HTERT RPE-1 (cell line): ENCODE data around the gene PTPRM.

Source experiments
- in situ Hi-C: fragments of 300-500 bp; cut with MboI; formaldehyde crosslinking; loops from 4 replicates; pipeline ENCODE4 v1.14.3; 2020; ENCODE audit warnings: low sequenced_read_pairs

The PTPRM gene

GRCh38 chr18:8400825-8401224, 833.7 kb downstream of the PTPRM start:
- in situ Hi-C loops: no loop called here

GRCh38 chr18:8401606-8402005, 834.5 kb downstream of the PTPRM start:
- in situ Hi-C loops: no loop called here

GRCh38 chr18:8402237-8402636, 835.1 kb downstream of the PTPRM start:
- in situ Hi-C loops: no loop called here

GRCh38 chr18:8403713-8404112, 836.6 kb downstream of the PTPRM start:
- in situ Hi-C loops: no loop called here

GRCh38 chr18:8406186-8406867, 839.2 kb downstream of the PTPRM start:
- in situ Hi-C loops: no loop called here

GRCh38 chr18:8406868-8407250, 839.7 kb downstream of the PTPRM start:
- in situ Hi-C loops: no loop called here

DNA sequence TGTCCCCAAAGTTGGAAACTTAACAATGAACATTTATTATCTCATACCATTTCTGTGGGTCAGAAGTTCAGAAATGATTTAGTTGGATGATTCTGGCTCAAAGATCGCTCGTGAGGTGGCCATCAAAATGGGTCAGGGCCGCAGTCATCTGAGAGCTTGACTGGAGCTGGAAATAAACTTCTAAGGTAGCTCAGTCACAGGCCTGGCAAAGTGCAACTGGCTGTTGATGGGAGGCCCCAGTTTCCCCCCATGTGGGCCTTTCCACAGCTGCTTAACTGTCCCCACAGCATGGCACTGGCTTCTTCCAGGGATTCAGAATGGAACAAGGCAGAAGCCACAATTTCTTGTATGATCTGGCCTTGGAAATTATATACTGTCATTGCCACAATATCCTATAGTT, 842.0 kb downstream of the PTPRM start:
- in situ Hi-C loops: no loop called here

- in situ Hi-C loops: no loop called here
Measured at GRCh38 chr18:8411492-8411891, 844.4 kb downstream of the PTPRM start.

DNA sequence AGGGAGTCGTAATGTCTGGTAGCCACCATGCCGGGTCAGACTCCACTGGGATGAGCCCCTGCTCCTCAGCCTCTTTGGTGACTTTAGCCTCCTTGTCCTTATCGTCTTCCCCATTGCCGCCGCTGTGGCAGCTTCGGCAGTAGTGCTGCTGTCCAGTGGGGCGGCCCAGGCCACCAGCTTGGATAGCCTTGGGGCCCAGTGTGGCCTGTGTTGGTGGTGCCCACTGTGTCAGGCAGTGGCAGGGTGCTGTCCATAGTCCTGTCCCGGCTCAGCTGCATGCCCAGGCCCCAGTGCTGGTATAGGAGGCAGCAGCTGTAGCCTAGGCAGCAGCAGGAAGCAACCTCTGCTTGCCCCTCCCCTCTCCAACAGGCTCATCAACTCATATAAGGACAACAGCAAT, 845.0 kb downstream of the PTPRM start:
- in situ Hi-C loops: no loop called here

GRCh38 chr18:8413189-8413588, 846.1 kb downstream of the PTPRM start:
- in situ Hi-C loops: no loop called here

- in situ Hi-C loops: no loop called here
Measured at GRCh38 chr18:8413751-8414150, 846.6 kb downstream of the PTPRM start.

- in situ Hi-C loops: no loop called here
Measured at GRCh38 chr18:8416212-8417019, 849.3 kb downstream of the PTPRM start.

- in situ Hi-C loops: no loop called here
Measured at GRCh38 chr18:8422391-8422790, 855.3 kb downstream of the PTPRM start.

DNA sequence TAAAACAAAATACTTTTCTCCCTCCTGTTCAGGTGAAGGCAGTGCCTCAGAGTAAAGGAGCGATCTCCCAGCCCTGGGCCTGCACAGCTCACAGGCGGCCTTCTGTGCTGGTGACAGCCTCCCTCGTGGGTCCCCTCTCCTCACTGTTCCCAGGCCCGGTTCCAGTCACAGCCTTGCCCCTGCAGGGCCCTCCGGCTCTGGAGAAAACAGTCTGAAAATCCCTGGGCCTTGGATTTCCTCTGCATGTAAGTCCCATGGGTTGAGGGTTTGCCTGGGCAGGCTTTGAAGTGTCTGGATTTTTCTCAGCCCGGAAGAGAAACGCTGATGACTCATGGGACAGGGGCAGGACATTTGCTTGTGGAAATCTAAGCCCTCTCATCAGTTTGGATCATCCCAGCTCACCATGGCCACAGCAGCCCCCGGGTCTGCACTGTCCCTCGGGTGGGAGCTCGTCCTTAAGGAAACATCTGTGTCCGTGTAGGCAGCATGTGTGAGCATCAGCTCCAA, 856.0 kb downstream of the PTPRM start:
- in situ Hi-C loops: no loop called here

DNA sequence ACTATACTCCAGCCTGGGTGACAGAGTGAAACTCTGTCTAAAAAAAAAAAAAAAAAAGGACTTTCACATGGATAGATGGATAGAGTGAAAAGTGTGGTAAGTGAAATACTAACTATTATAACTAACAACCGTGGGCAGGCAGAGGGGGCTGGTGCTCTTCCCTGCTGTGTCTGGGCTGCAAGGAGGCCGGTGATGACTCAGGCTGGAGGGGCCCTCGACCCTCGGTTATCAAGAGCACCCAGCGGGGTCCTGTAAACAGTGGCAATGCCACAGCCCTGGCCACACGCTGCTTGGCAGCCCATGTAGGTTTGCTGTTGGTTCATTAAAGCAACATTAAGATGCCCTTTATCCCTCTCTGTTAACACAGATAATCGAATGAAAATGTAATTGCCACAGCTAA, 857.4 kb downstream of the PTPRM start:
- in situ Hi-C loops: no loop called here

- in situ Hi-C loops: no loop called here
Measured at GRCh38 chr18:8424917-8425725, 858.0 kb downstream of the PTPRM start.

DNA sequence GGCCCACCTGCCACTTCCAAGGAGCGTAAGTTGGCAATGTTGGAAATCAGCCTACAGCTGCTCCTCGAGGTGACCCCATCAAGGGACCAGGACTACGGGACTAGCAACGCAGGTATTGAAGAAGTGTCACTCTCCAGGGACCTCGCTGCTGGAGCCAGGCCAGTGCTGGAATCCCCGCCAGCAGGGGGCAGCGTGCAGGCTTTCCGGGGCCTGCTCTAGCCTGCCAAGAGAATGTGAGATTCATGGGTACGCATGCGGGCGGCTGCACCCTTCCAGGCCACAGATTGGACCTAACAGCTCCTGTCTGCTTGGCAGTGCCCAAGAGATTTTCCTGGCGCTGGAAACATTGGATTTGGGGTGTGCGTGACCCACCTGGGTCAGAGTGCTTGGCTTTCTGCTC, 859.3 kb downstream of the PTPRM start:
- in situ Hi-C loops: no loop called here

DNA sequence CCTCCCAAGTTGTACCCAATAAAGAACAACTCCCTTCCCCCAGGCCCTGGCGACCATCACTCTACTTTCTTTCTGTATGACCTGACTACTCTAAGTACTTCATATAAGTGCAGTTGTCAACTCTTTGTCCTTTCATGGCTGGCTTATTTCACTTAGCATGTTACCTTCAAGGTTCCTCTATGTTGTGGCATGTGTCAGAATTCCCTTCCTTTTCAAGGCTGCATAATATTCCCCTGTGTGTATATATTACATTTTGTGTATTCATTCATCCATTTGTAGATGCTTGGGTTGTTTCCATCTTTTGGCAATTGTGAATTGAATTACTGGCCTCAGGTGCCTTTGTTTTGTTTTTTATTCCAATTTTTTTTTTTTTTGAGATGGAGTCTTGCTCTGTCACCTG, 860.2 kb downstream of the PTPRM start:
- in situ Hi-C loops: no loop called here

GRCh38 chr18:8428951-8429350, 861.8 kb downstream of the PTPRM start:
- in situ Hi-C loops: no loop called here

GRCh38 chr18:8431036-8431435, 863.9 kb downstream of the PTPRM start:
- in situ Hi-C loops: no loop called here

GRCh38 chr18:8433323-8433722, 866.2 kb downstream of the PTPRM start:
- in situ Hi-C loops: no loop called here
